NCI-H748 treated with DMSO at 0.1 percent for 48 hours (cell line): ENCODE data around the gene AGMO.
A peak's percentile ranks its signal among the peaks of the same experiment; 100 is the strongest.
"Not testable (repeated sequence)": the region's sequence is repeated elsewhere in the genome, so short reads cannot be mapped to it uniquely, and the experiment has no call there.

ENCODE experiments used
- DNase-seq: peaks from one replicate; lab custom pipeline; 2025; lab: John Stamatoyannopoulos, UW

AGMO gene

GRCh38 chr7:15317215-15317614, 244.6 kb downstream of the AGMO start:
- peak; percentile 31 for DNase-seq

DNA sequence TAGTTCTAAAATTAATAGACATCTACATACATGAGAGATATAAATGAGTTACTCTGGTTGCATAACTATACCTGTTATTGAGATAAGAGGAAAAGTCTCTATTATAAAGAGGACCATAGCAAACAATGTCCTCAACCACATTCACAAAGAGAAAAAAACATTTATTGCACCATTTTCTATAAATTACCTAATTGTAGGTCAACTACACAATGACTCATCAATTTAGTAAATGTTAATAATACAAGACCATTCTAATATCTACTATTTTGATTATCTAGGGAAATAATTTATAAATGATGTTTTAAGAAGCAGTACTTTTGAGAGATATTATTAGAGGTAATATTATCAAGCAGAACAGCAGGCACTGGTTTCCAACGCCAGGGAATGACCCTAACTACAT, 246.1 kb downstream of the AGMO start:
- DNase-seq = no peak

- DNase-seq = no peak
Observed at GRCh38 chr7:15314922-15315321, 246.9 kb downstream of the AGMO start.

DNA sequence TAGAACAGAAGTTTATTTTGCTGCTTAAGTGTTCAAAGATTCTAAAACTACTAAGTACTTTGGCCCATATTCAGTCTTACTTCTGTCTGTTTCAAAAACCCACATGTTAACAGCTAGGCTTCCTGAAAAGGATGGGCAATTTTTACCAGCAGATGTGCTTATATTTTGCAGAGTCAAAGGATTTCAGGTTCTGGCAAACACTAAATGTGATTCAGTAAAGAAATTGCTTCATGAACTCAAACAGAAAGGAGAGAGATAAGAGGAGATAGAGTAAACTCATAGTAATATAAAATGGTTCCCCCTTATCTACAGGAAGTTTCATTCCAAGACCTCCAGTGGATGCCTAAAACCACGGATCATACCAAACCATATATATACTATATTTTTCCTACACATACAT, 248.5 kb downstream of the AGMO start:
- no peak for DNase-seq

- DNase-seq = no peak
Observed at GRCh38 chr7:15309872-15310271, 251.9 kb downstream of the AGMO start.

GRCh38 chr7:15308821-15309220, 253.0 kb downstream of the AGMO start:
- no peak for DNase-seq

DNA sequence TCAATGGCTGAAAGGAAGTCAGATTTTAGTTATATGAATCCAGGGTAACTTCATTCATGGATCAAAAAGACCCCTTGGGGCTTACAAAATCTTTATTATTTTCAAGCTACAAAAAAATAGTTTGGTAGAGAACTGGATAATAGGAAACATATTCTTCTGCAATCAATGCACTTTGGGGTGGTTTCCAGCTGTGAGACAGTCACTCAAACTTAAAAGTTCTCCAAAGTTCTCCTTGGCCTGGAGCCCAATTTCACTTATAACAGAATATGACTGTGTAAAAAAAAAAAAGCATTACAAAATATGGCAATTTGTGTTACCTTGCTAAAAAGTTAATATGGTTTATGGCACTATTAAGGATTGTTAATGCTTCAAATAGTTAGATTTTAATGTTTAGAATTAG, 255.5 kb downstream of the AGMO start:
- DNase-seq = no peak

GRCh38 chr7:15305002-15305600, 256.7 kb downstream of the AGMO start:
- peak; percentile 21 for DNase-seq

GRCh38 chr7:15303357-15303756, 258.5 kb downstream of the AGMO start:
- no peak for DNase-seq

DNA sequence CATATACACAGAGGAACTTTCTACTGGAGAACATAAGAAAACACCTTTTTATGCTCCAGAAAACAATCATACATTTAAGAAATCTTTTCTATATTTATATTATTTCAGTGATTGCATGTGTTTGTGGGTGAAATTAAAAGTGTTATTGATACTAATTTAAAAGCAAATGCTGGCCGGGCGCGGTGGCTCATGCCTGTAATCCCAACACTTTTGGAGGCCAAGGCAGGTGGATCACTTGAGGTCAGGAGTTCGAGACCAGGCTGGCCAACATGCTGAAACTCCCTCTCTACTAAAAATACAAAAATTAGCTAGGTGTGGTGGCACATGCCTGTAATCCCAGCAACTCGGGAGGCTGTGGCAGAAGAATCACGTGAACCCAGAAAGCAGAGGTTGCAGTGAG, 260.8 kb downstream of the AGMO start:
- DNase-seq = not testable (repeated sequence)

- no peak for DNase-seq
Observed at GRCh38 chr7:15292138-15292537, 269.7 kb downstream of the AGMO start.

DNA sequence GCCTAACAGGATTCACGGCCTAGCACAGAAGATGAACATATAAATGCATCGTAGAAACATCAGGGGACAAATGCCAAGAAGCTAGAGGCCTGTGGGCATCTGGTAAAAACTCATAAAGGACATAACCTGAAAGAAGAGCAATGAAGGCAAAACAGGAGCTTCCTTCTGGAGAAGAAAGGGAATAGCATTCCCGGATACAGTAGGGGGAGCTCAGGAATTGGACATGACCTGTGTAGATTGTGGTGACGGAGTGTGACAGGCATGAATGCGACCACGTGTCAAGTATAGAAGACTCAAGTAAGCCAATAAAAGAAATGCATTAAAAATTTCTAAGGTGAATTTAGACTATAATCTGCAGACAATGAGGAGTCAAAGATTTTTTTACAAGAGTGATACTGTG, 270.1 kb downstream of the AGMO start:
- no peak for DNase-seq

GRCh38 chr7:15288741-15289140, 273.1 kb downstream of the AGMO start:
- DNase-seq = no peak

- DNase-seq = no peak
Observed at GRCh38 chr7:15284396-15284795, 277.4 kb downstream of the AGMO start.

DNA sequence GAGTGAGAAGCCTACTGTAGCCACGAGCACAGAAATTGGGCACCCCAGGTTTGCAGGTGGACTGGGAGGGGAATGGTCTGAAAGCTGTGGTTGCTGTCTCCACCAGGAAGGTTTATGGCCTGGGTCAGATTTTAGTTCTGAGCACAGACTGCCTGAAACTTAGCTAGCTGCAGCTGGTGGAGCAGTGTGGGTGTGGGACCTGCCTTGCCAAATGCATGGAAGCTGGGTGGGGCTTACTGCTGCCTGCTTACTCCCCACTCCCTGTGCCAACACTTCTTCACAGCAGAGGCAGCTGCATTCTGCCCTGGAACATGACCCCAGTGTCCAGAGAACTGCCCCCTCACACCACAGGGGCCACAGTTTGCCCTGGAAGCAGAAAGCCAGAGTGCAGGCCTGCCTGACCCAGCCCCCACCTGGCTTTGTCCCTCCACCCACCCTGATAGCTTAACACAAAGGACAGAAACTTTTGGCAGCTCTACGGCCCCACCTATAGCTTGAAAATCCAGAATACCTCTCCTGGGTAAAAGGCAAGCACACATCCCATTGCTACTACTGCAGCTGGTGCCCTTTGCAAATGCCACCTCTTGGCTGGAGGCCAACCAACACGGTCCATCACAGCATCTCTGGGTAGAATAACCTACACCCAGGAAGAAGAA, 281.6 kb downstream of the AGMO start:
- DNase-seq = no peak

DNA sequence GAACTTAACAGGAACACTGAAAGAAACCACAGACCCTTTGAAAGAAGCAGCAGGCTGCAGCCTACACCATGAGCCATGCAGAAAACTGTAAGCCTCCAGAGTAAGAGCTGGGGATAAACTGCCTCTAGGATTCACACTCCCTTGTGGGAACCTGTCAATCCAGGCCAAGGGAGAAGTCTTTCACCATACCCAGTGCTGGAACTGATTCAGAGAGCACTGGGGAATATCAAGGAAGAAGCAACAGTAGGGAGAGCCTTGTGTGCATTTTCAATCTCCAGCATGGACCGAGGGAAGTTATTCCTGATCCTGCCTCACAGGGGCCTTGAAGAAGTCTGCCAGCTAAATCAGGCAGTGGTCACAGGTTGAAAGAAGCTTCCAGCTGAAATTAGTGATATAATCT, 282.2 kb downstream of the AGMO start:
- no peak for DNase-seq

DNA sequence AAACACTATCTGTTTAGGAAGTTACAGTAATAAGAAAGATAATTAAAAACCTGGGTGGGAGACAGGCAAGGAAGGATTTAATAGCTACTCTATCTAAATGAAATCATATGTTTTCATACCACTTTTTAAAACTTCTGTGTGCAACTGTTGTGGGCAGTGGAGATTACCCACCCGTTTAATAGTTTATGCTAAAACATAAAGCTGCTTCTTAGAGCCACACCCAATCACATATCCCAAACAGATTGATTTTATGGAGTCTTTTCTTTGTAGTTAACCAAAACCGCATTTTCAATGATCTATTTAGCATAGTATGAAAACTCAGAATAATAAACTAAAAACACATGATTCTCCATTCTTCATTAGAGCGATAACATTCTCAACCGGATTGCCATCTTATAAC, 304.1 kb downstream of the AGMO start:
- no peak for DNase-seq

DNA sequence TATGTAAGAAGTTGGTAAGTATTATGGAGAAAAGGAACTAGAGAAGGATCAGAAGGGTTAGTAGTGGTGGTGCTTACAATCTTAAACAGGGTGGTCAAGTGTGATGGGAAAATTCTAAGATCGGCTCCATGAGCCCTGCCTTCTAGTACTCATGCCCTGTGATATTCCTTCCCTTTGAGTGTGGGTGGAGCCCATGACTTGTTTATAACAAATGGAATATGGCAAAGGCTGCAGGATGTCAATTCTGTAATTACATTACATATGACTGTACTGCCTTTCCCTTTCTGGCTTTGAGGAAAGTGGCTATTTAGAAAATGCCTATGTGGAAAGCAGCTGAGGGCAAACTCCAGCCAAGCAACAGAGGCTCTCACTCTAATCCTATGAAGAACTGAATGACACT, 309.6 kb downstream of the AGMO start:
- no peak for DNase-seq

GRCh38 chr7:15248514-15248913, 313.3 kb downstream of the AGMO start:
- no peak for DNase-seq

GRCh38 chr7:15245831-15246230, 316.0 kb downstream of the AGMO start:
- no peak for DNase-seq

DNA sequence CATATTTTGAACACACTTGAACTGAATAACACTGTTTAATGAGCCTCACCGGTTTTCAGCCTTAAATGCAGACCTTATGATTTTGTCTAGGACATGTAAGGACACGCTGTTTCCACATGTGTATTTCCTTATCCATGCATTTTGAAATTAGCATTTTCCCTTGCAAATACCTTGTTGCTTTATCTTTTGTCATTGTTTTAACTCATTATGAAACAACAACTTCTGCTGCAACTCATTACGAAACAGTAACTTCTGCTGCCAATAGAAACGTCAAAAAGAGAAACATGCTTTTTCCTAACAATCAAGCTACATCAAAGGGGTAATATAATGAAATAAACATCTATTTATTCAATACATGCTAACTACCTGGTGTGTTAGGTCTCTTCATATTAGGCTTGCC, 322.0 kb downstream of the AGMO start:
- no peak for DNase-seq

DNA sequence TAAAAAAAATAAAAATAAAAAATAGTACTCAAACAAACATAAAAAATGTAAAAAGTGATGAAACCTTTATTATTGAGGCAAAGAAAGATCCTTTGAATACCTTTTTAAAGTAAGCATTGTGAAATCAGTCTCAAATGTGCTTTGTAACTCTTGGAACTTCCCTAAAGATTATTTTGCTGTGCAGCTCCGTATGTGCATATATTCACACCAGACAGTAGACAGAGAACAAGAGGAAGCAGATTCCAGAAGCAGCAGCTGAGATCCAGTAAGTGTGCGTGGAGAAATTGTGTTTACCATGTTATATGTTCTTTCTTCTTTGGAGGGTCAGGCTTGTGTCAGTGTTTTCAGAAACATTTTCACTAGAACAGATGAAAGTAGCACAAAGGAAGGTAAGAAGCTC, 324.9 kb downstream of the AGMO start:
- no peak for DNase-seq

- no peak for DNase-seq
Observed at GRCh38 chr7:15234431-15234830, 327.4 kb downstream of the AGMO start.

GRCh38 chr7:15228831-15229230, 333.0 kb downstream of the AGMO start:
- no peak for DNase-seq
